Measurements from ENCODE around the gene ZNF362. TPM values are rescaled to one million over a fixed set of nuclear protein-coding genes. Genes with fewer than 3 reads are reported as not detected.

The ZNF362 gene
- total RNA-seq, 2 experiments from 2014 or later, result 24.7 to 26.6 TPM

- Mint-ChIP-seq H3K27me3 (no peaks in the 10 kb centered on the region), H3K4me1 (ENCODE audit: low read depth) (peaks cover 11% of the 10 kb centered on the region), H3K36me3 (ENCODE audit: low read depth) (peaks cover 90% of the 10 kb centered on the region), H3K9me3 (no peaks in the 10 kb centered on the region), H3K27ac (no peak overlapping the region), H3K4me3 (no peak overlapping the region)
- Histone ChIP-seq H3K36me3 (ENCODE audit: insufficient read depth, low read length) (peaks cover 81% of the 10 kb centered on the region), H3K27ac (ENCODE audit: low read depth in 1 of 2, low read length in 2 of 2) (no peak overlapping the region), H3K27me3 (ENCODE audit: control insufficient read depth in 1 of 2, insufficient read depth in 2 of 2, low read length in 2 of 2) (no peaks in the 10 kb centered on the region), H3K4me3 (ENCODE audit: low read length) (no peak overlapping the region), H3K9me3 (ENCODE audit: control insufficient read depth in 1 of 2, insufficient read depth in 1 of 2, low read length in 2 of 2) (no peaks in the 10 kb centered on the region), H3K4me1 (ENCODE audit: insufficient read depth, low read length) (peaks cover 3% of the 10 kb centered on the region)
- no peak for TF ChIP-seq CTCF (IDR thresholded peaks at IDR 0.05)
- intact Hi-C loops (cut with DNase I, micrococcal nuclease), result no loop called here
- CTCF ChIA-PET, result no interaction called here
- ATAC-seq (ENCODE audit: poor library complexity) (no peak), DNase-seq (no peak)
- POLR2A ChIA-PET, result no interaction called here
Observed at GRCh38 chr1:33330906-33331305, 74.6 kb downstream of the ZNF362 start.

GRCh38 chr1:33331444-33332356 is 75.4 kb downstream of the ZNF362 start:
- no peaks in the 10 kb centered on the region for H3K9me3 Mint-ChIP-seq
- H3K4me1 Mint-ChIP-seq (ENCODE audit: low read depth), result peaks cover 11% of the 10 kb centered on the region
- no peaks in the 10 kb centered on the region for H3K27me3 Mint-ChIP-seq
- no peak overlapping the region for H3K27ac Mint-ChIP-seq
- H3K36me3 Mint-ChIP-seq (ENCODE audit: low read depth), result peaks cover 85% of the 10 kb centered on the region
- DNase-seq (no peak), ATAC-seq (ENCODE audit: poor library complexity) (no peak)
- Histone ChIP-seq H3K4me3 (ENCODE audit: low read length) (no peak overlapping the region), H3K27me3 (ENCODE audit: control insufficient read depth in 1 of 2, insufficient read depth in 2 of 2, low read length in 2 of 2) (no peaks in the 10 kb centered on the region), H3K27ac (ENCODE audit: low read depth in 1 of 2, low read length in 2 of 2) (no peak overlapping the region), H3K36me3 (ENCODE audit: insufficient read depth, low read length) (peaks cover 74% of the 10 kb centered on the region), H3K4me1 (ENCODE audit: insufficient read depth, low read length) (peaks cover 3% of the 10 kb centered on the region), H3K9me3 (ENCODE audit: control insufficient read depth in 1 of 2, insufficient read depth in 1 of 2, low read length in 2 of 2) (no peaks in the 10 kb centered on the region)
- CTCF ChIA-PET, result no interaction called here
- POLR2A ChIA-PET, result no interaction called here
- intact Hi-C loops (cut with DNase I, micrococcal nuclease), result no loop called here
- no peak overlapping the region for H3K4me3 Mint-ChIP-seq
- no peak for TF ChIP-seq CTCF (IDR thresholded peaks at IDR 0.05)

- ChIA-PET POLR2A (no interaction called here), CTCF (no interaction called here)
- TF ChIP-seq CTCF (IDR thresholded peaks at IDR 0.05), result no peak
- peaks cover 16% of the 10 kb centered on the region for H3K4me1 Mint-ChIP-seq (ENCODE audit: low read depth)
- Histone ChIP-seq H3K27ac (ENCODE audit: low read depth in 1 of 2, low read length in 2 of 2) (no peak overlapping the region), H3K4me3 (ENCODE audit: low read length) (no peak overlapping the region), H3K9me3 (ENCODE audit: control insufficient read depth in 1 of 2, insufficient read depth in 1 of 2, low read length in 2 of 2) (no peaks in the 10 kb centered on the region), H3K27me3 (ENCODE audit: control insufficient read depth in 1 of 2, insufficient read depth in 2 of 2, low read length in 2 of 2) (no peaks in the 10 kb centered on the region), H3K36me3 (ENCODE audit: insufficient read depth, low read length) (peaks cover 67% of the 10 kb centered on the region), H3K4me1 (ENCODE audit: insufficient read depth, low read length) (peaks cover 3% of the 10 kb centered on the region)
- H3K36me3 Mint-ChIP-seq (ENCODE audit: low read depth), result peaks cover 78% of the 10 kb centered on the region
- ATAC-seq (ENCODE audit: poor library complexity) (no peak), DNase-seq (no peak)
- intact Hi-C loops (cut with DNase I, micrococcal nuclease), result no loop called here
- no peaks in the 10 kb centered on the region for H3K9me3 Mint-ChIP-seq
- H3K27ac Mint-ChIP-seq, result no peak overlapping the region
- H3K27me3 Mint-ChIP-seq, result no peaks in the 10 kb centered on the region
- no peak overlapping the region for H3K4me3 Mint-ChIP-seq
Observed at GRCh38 chr1:33332357-33332789, 76.1 kb downstream of the ZNF362 start.
